ENCODE data around the gene COA8.

Gene COA8

GRCh38 chr14:103537175-103537990, 25.4 kb upstream of the COA8 start:
- no peak for DNase-seq

- DNase-seq, result peak; percentile 82
Measured at GRCh38 chr14:103538291-103539055, 24.3 kb upstream of the COA8 start.

GRCh38 chr14:103539056-103539825, 23.5 kb upstream of the COA8 start:
- DNase-seq, result no peak

GRCh38 chr14:103540821-103541708, 21.7 kb upstream of the COA8 start:
- peak; percentile 62 for DNase-seq

GRCh38 chr14:103541709-103542604, 20.8 kb upstream of the COA8 start:
- no peak for DNase-seq

GRCh38 chr14:103542605-103543088, 20.1 kb upstream of the COA8 start:
- DNase-seq, result peak; percentile 94

GRCh38 chr14:103543140-103543539, 19.6 kb upstream of the COA8 start:
- DNase-seq, result no peak

- DNase-seq, result peak; percentile 89
Measured at GRCh38 chr14:103543721-103544387, 18.9 kb upstream of the COA8 start.

- DNase-seq, result peak; percentile 94
Measured at GRCh38 chr14:103544388-103545218, 18.2 kb upstream of the COA8 start.

- DNase-seq, result no peak
Measured at GRCh38 chr14:103545219-103545914, 17.4 kb upstream of the COA8 start.

- no peak for DNase-seq
Measured at GRCh38 chr14:103545915-103546651, 16.7 kb upstream of the COA8 start.

- peak; percentile 91 for DNase-seq
Measured at GRCh38 chr14:103546652-103547454, 15.9 kb upstream of the COA8 start.

- DNase-seq, result no peak
Measured at GRCh38 chr14:103547455-103547940, 15.3 kb upstream of the COA8 start.

- DNase-seq, result no peak
Measured at GRCh38 chr14:103547941-103548462, 14.8 kb upstream of the COA8 start.

- no peak for DNase-seq
Measured at GRCh38 chr14:103548463-103549351, 14.1 kb upstream of the COA8 start.
